ENCODE measurements around the gene IL18RAP. TPM values are rescaled to one million over a fixed set of nuclear protein-coding genes. Genes with fewer than 3 reads are reported as not detected.

The IL18RAP gene
- total and polyA plus RNA-seq, 7 donors, result 0.04 to 0.45 (median 0.12) TPM

DNA sequence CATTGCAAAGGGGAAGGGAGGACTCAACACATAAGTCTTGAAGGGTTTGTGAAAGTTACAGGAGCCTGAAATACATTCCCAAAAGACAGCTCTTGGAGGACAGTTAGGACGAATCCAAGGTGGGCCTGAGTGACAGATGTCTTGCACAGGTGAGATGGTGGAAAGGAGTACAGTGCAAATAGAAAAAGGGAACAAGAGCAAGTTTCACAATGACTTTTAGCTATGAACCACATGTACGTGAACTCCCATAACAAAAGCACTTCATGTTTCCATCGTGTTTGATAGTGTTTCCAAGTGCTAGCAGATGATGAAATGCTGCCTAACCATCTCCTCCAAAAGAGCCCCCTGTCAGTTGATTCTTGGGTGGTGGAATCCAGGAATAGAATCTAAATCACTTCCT is 1.8 kb downstream of the IL18RAP start:
- WGBS, 3 donors, result 62 to 71% (median 64%) methylated on average over 3 of the region's 3 CpGs
- ATAC-seq (no peak), DNase-seq (no peak)
- Histone ChIP-seq H3K36me3 (ENCODE audit: insufficient read depth in 1 of 2, low read depth in 1 of 2) (no peaks in the 10 kb centered on the region), H3K4me3 (no peak overlapping the region), H3K9me3 (peaks cover 5% of the 10 kb centered on the region), H3K27me3 (ENCODE audit: insufficient read depth in 3 of 3, low read length in 2 of 3) (peaks cover 0 to 2% (median 0%) of the 10 kb centered on the region in 3 donors), H3K4me1 (no peaks in the 10 kb centered on the region), H3K27ac (no peak overlapping the region)
- intact Hi-C loops (cut with DNase I), result no loop called here
- no peak for TF ChIP-seq CTCF (IDR thresholded peaks at IDR 0.05)

DNA sequence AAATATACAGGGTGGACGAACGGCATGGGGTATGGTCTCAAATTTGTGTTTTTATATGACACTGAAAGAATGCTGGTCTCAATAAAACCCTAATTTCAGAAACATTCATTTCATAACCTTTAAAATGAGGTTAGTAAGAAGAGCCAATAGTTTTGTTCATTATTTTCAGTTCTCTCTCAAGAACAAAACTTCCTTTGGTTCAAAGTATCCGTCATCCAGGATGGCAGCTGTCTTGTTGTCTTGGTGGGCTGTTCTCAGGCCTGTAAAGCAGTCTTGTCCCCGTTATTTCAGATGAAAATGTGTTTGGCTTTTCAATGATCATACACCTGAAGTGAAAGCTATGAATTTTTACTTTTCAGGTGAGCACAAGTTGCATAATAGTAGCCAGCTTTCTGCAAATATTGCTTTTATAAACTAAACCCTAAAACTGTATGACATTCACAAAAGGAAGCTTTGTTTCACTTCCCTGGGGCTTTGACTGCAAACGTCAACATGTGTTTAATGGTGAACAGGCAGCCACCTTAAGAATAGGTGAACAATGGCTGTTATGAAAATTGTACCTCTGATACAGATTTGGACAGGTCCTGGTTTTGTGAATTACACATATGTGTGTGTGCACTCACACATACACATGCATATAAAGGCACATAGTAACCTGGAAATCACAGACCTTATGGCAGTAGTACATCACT is 2.6 kb downstream of the IL18RAP start:
- Histone ChIP-seq H3K27me3 (ENCODE audit: insufficient read depth in 3 of 3, low read length in 2 of 3) (peaks cover 0 to 2% (median 0%) of the 10 kb centered on the region in 3 donors), H3K4me1 (no peaks in the 10 kb centered on the region), H3K9me3 (peaks cover 5% of the 10 kb centered on the region), H3K4me3 (no peak overlapping the region), H3K27ac (no peak overlapping the region), H3K36me3 (ENCODE audit: insufficient read depth in 1 of 2, low read depth in 1 of 2) (no peaks in the 10 kb centered on the region)
- ATAC-seq (no peak), DNase-seq (no peak)
- WGBS, 3 donors, result 46 to 59% (median 49%) methylated on average over 5 of the region's 5 CpGs
- no peak for TF ChIP-seq CTCF (IDR thresholded peaks at IDR 0.05)
- intact Hi-C loops (cut with DNase I), result no loop called here

DNA sequence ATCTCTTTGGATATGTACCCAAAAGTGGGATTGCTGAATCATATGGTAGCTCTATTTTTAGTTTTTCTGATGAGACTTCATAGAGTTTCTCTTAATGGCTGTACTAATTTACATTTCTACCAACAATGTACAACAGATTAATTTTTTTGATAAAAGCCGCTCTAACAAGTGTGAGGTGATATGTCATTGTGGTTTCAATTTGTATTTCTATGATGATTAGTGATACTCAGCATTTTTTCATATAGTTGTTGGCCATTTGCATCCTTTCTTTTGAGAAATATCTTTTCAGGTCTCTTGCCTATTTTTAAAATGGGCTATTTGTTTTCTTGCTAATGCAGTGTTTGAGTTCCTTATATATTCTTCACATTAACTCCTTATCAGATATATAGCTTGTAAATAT is 4.3 kb downstream of the IL18RAP start:
- Histone ChIP-seq H3K36me3 (ENCODE audit: insufficient read depth in 1 of 2, low read depth in 1 of 2) (no peaks in the 10 kb centered on the region), H3K9me3 (peaks cover 5% of the 10 kb centered on the region), H3K4me1 (no peaks in the 10 kb centered on the region), H3K27me3 (ENCODE audit: insufficient read depth in 3 of 3, low read length in 2 of 3) (no peaks in the 10 kb centered on the region), H3K27ac (no peak overlapping the region), H3K4me3 (no peak overlapping the region)
- ATAC-seq, result no peak
- intact Hi-C loops (cut with DNase I), result no loop called here
- no peak for TF ChIP-seq CTCF (IDR thresholded peaks at IDR 0.05)
- 43 to 50% (median 44%) methylated on average over 1 of the region's 1 CpG for WGBS, 3 donors
- DNase-seq, result no peak

DNA sequence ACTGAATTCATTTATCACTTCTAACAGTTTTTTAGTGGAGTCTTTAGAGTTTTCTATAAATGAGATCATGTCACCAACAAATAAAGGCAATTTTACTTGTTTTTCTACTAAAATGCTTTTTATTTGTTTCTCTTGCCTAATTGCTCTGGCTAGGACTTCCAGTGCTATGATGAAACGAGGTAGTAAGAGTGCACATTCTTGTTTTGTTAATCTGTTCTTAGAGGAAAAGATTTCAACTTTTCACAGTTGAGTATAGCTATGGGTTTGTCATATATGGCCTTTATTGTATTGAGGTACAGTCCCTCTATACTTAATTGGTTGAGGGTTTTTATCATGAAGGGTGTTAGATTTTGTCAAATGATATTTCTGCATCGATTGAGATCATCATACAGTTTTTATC is 5.6 kb downstream of the IL18RAP start:
- H3K4me1 ChIP-seq, result no peaks in the 10 kb centered on the region
- no peak overlapping the region for H3K27ac ChIP-seq
- 61 to 81% (median 72%) methylated on average over 2 of the region's 2 CpGs for WGBS, 3 donors
- no peak for DNase-seq
- H3K9me3 ChIP-seq, result peaks cover 5% of the 10 kb centered on the region
- H3K27me3 ChIP-seq (ENCODE audit: insufficient read depth in 3 of 3, low read length in 2 of 3), result no peaks in the 10 kb centered on the region
- ATAC-seq, result no peak
- intact Hi-C loops (cut with DNase I), result no loop called here
- no peaks in the 10 kb centered on the region for H3K36me3 ChIP-seq (ENCODE audit: insufficient read depth in 1 of 2, low read depth in 1 of 2)
- TF ChIP-seq CTCF (IDR thresholded peaks at IDR 0.05), result no peak
- H3K4me3 ChIP-seq, result no peak overlapping the region

GRCh38 chr2:102432386-102432785 is 9.4 kb downstream of the IL18RAP start:
- no peak for DNase-seq
- 73 to 93% (median 89%) methylated on average over 2 of the region's 2 CpGs for WGBS, 3 donors

More at GRCh38 chr2:102432386-102432785, 9.4 kb downstream of the IL18RAP start:
- TF ChIP-seq CTCF (IDR thresholded peaks at IDR 0.05), result no peak
- intact Hi-C loops (cut with DNase I), result no loop called here
- ATAC-seq, result no peak
- Histone ChIP-seq H3K4me3 (no peak overlapping the region), H3K4me1 (no peaks in the 10 kb centered on the region), H3K36me3 (ENCODE audit: insufficient read depth in 1 of 2, low read depth in 1 of 2) (no peaks in the 10 kb centered on the region), H3K27ac (no peak overlapping the region), H3K9me3 (peaks cover 5% of the 10 kb centered on the region), H3K27me3 (ENCODE audit: insufficient read depth in 3 of 3, low read length in 2 of 3) (no peaks in the 10 kb centered on the region)

Data from psoas muscle (tissue), 8 donors.